Stimulated activated CD4-positive, alpha-beta T cell treated with anti-CD3 and anti-CD28 coated beads, Interleukin-4, amount 100 ng/mL, for 1 hour (primary cell): Measurements from ENCODE around the gene IFT43.

ENCODE experiments used
- DNase-seq: peaks from one replicate; pipeline ENCODE4 v3.0.0-alpha.2; 2020

Gene IFT43

DNA sequence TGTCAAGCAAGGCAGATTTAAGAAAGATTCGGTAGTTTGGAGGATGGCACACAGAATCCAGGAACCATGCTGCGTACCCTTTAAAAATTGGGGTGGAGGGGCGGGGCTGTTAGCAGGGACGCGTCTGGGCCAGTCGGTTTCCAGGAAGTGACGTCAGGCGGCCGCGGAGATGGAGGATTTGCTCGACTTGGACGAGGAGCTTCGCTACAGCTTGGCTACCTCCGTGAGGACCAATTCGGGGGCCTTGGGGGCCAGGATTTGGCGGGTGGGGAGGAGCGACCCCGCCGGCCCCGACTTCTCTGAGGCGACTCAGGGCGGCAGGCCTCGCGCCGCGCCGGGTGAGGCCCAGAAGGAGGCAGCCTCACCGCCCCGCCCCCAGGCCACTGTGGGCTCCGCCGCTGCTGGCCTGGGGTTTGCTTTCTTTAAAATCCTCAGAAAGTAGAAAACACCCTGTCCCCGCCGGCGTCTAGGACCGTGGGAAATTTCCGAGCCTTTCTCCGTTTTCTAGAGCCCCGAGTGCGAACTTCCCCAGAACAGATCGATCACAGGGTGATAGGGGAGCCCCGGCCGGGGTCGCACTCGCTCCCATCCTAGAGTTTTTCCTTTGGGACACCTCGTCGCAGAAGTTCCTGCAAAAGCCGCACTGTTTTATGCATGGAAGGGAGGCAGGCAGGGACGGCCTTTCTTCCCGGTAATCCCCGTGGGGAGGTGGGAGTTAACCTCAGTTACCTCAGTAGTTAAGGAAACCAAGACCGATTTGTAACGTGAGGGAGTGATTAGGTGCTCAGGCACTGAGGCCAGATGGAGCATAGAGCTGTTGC, at the start of gene IFT43:
TSS of gene IFT43 (plus strand) at position 146 of the 821 bp plus-strand sequence. CDS start at position 170, 24 bp downstream.
- DNase-seq: peak; percentile 92

GRCh38 chr14:75939200-75939599, 46.4 kb upstream of the IFT43 start:
- DNase-seq: no peak

GRCh38 chr14:75941030-75941429, 44.5 kb upstream of the IFT43 start:
- no peak for DNase-seq

- no peak for DNase-seq
These were observed 40.8 kb upstream of the IFT43 start for GRCh38 chr14:75944607-75945241.

DNA sequence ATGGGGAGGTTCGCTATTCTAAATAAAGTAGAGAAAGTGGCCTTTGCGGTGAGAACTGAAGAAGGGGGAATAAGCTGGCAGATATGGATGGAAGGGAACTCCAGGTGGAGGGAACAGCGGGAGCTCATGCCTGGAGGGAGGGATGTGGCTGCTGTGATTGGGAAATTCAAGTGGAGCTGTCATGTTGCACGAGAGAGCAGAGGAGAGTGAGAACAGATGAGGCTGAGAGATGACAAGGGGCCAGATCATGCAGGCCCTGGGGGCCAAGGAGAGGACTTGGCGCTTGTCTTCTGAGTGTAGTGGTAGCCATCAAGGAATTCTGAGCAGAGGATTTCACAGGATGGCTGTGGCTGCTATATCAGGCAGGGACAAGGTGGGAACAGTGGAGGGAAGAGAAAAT, 38.8 kb upstream of the IFT43 start:
- no peak for DNase-seq

GRCh38 chr14:75952489-75952888, 33.1 kb upstream of the IFT43 start:
- DNase-seq: no peak

GRCh38 chr14:75959031-75959430, 26.5 kb upstream of the IFT43 start:
- DNase-seq: no peak

- DNase-seq: no peak
These were observed 25.3 kb upstream of the IFT43 start for GRCh38 chr14:75960231-75960630.

DNA sequence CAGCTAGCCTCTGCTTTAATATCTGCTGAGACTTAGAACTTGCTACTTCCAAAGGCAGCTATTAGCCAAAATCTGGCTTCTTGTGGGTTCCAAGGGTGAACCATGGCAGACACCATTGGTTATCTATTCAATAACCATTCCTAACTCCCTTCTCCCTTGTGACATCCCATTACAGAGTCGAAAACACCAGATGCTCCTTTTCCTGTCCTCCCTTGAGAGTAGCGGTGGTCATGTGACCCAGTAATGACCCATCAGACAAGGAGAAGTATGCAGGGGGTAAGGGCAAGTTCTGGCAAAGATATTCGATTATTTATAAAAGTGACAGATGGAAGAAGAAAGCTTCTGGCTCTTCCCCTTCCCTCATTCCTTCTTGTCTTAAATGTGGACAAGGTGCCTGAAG, 23.9 kb upstream of the IFT43 start:
- no peak for DNase-seq

- no peak for DNase-seq
These were observed 17.7 kb upstream of the IFT43 start for GRCh38 chr14:75967866-75968265.

- no peak for DNase-seq
These were observed 17.1 kb upstream of the IFT43 start for GRCh38 chr14:75968456-75968855.

GRCh38 chr14:75969126-75969525, 16.4 kb upstream of the IFT43 start:
- no peak for DNase-seq

DNA sequence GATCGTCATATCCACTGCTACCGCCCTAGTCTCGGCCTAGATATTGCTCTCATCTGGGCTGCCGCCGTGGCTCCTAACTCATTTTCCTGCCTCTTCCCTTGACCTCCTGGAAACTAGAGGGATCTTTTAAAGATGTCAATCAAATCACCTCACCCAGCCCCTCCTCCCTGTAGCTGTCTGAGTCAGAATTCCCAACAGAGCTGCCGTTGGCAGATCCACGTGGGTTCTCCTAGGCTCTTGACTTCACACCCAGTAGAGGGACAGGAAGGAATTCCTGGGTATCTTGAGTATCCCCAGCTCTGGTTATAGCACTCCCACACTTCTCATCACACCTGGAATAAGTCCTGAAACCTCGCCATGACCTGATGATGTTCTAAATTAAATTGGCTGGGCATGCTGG, 15.7 kb upstream of the IFT43 start:
- DNase-seq: no peak

DNA sequence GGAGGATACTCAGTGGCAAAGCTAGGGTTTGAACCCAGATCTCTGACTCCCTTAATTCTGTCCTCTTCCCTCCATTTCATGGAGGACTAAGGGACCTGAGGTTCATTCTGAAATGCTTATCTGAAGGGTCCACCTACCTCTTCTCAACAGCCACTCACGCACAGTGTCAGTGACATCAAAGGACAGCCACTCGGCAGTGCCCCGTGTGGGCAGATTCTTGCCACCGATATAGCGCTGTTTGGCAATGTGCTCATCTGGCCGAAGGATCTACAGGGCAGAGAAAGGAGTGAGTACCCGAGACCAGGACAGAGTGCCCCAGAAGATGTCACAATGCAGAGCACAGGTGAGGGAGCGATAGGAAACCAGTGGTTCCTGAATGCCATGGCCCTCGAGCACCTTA, 14.6 kb upstream of the IFT43 start:
- no peak for DNase-seq

DNA sequence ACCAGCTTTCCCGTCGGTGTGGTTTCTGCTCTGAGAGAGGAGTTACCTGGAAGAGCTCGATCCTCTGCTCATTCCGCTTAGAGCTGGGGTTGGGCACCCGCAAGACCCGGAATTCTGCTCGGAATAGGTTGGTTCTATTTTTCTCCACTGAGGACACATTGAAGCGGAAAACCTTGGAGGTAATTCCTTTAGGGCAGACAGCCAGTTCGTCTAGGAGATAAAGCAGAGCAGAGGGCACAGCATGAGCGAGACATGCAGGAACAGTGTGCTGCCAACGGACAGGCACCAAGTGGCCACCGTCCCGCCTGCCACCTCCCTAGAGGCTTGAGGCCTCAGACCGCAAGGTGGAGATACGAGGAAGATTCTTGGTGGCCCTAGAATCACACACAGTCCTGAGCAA, 14.1 kb upstream of the IFT43 start:
- DNase-seq: no peak

- no peak for DNase-seq
These were observed 12.7 kb upstream of the IFT43 start for GRCh38 chr14:75972801-75973421.

GRCh38 chr14:75976826-75977581, 8.6 kb upstream of the IFT43 start:
- no peak for DNase-seq

DNA sequence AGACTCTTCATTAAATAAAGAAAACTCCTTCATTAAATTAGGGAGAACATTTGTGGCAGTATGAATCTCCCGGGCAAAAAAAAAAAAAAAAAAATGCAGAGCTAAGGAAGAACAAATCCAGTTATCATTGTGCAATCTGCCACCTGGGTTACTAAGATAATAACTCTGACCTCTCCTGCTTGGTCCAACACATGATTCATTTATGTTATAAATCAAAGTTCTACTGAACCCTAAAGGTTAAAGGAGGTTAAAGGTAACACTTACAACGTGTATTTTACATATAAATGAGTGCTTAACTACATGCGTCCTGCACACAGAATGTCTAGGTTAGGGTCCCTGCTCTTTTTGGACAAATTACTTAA, 8.0 kb upstream of the IFT43 start:
- no peak for DNase-seq

DNA sequence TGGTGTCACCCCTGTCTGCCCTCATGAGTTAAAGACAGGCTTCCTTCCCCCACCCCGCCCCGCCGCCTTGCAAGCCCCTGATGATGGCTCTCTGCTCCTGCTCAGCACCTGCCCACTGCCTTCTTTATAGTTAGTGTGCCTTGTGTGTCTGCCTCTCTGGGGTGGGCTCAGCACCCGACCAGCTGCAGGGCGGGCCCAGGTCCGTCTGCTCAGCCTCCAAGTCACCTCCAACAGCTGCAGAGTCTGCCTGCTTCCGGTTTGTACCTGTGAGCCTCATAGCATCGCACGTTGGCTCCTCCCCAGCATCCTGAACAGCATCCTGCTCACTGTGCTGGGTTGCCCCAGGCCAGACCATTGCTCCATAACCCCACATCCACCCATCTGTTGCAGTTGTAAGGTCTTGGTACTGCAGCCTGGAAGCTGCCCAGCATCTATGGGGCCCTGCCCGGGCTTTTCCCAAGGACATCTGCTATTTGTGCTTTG, 7.3 kb upstream of the IFT43 start:
- no peak for DNase-seq

DNA sequence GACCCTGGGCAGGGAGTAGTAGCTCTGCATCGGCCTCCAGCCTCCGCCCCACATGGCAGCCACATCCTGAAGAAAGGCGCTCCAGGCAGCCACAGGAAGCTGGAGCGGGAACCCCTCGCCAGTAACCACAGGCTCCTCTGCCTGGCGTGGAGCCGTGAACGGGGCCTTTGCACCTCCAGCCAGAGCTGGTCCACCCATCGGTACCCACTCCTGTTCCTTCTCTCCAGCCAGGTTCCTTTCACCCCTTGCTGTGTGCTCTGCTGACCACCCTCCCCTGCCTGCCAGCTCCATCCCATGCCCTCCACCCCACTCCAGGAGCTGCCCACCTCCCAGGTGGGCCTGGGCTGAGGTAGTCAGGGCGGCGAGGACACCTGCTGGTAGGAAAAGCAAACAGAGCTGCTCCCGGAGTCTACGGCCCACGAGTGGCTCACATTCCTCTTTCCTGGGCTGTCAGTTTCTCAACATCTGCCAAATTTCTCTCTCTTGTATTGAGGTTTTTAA, 6.4 kb upstream of the IFT43 start:
- peak; percentile 24 for DNase-seq

GRCh38 chr14:75979648-75980565, 5.7 kb upstream of the IFT43 start:
- no peak for DNase-seq

GRCh38 chr14:75980856-75981255, 4.7 kb upstream of the IFT43 start:
- DNase-seq: no peak
